Chondrocyte (in vitro differentiated cells): ENCODE measurements around the gene ATXN7L1. TPM values are rescaled to one million over a fixed set of nuclear protein-coding genes. Genes with fewer than 3 reads are reported as not detected.

Experiments
- DNase-seq: peaks from one replicate; pipeline ENCODE4 v3.0.0; 2021; ENCODE audit warnings: mixed read lengths, low spot score
- H3K27ac Mint-ChIP-seq: one replicate; pipeline ENCODE4 v1.8.0; 2021; ENCODE audit warnings: mild to moderate bottlenecking, moderate library complexity, mixed read lengths; ENCODE audit not compliant: unreplicated experiment
- H3K27me3 Mint-ChIP-seq: 2 replicates; pipeline ENCODE4 v1.8.0; 2021; ENCODE audit warnings: low read depth, mixed read lengths
- H3K36me3 Mint-ChIP-seq: 2 replicates; pipeline ENCODE4 v1.8.0; 2021; ENCODE audit warnings: low read depth, mixed read lengths
- H3K4me1 Mint-ChIP-seq: 2 replicates; pipeline ENCODE4 v1.8.0; 2021; ENCODE audit warnings: low read depth, mild to moderate bottlenecking, mixed read lengths
- H3K4me3 Mint-ChIP-seq: one replicate; pipeline ENCODE4 v1.8.0; 2021; ENCODE audit warnings: mild to moderate bottlenecking, moderate library complexity, mixed read lengths; ENCODE audit not compliant: unreplicated experiment
- H3K9me3 Mint-ChIP-seq: 2 replicates; pipeline ENCODE4 v1.8.0; 2021; ENCODE audit warnings: low read depth, mixed read lengths
- CTCF ChIP-seq: fragments of 200-600 bp; sonication (generic); IDR thresholded peaks from 2 replicates; pipeline ENCODE4 v1.5.0; 2021; ENCODE audit warnings: antibody characterized with exemption, mild to moderate bottlenecking, moderate library complexity
- total RNA-seq: library from RNA; stranded (reverse); gene quantifications from 3 replicates; pipeline ENCODE4 v1.2.1, GENCODE V29; 2021

The ATXN7L1 gene
- total RNA-seq, 1 donor from 2014 or later, result 6.4 TPM

- Mint-ChIP-seq H3K36me3 (peaks cover 8% of the 10 kb centered on the region), H3K9me3 (no peaks in the 10 kb centered on the region), H3K27ac (no peak overlapping the region), H3K27me3 (no peaks in the 10 kb centered on the region), H3K4me1 (peaks cover 24% of the 10 kb centered on the region), H3K4me3 (no peak overlapping the region)
- TF ChIP-seq CTCF, result no peak
- DNase-seq, result no peak
Observed at GRCh38 chr7:105811189-105811847, 65.1 kb downstream of the ATXN7L1 start.

GRCh38 chr7:105810556-105810955 is 65.8 kb downstream of the ATXN7L1 start:
- Mint-ChIP-seq H3K27ac (no peak overlapping the region), H3K4me3 (no peak overlapping the region), H3K4me1 (peaks cover 24% of the 10 kb centered on the region), H3K27me3 (no peaks in the 10 kb centered on the region), H3K36me3 (peaks cover 8% of the 10 kb centered on the region), H3K9me3 (no peaks in the 10 kb centered on the region)
- TF ChIP-seq CTCF, result no peak
- no peak for DNase-seq

GRCh38 chr7:105808703-105809590 is 67.5 kb downstream of the ATXN7L1 start:
- DNase-seq, result no peak
- Mint-ChIP-seq H3K36me3 (peaks cover 6% of the 10 kb centered on the region), H3K4me1 (peaks cover 20% of the 10 kb centered on the region), H3K27me3 (no peaks in the 10 kb centered on the region), H3K9me3 (no peaks in the 10 kb centered on the region), H3K27ac (no peak overlapping the region), H3K4me3 (no peak overlapping the region)
- TF ChIP-seq CTCF, result no peak

GRCh38 chr7:105808209-105808608 is 68.2 kb downstream of the ATXN7L1 start:
- H3K36me3 Mint-ChIP-seq, result peaks cover 2% of the 10 kb centered on the region
- TF ChIP-seq CTCF, result no peak
- no peak overlapping the region for H3K4me3 Mint-ChIP-seq
- H3K27me3 Mint-ChIP-seq, result no peaks in the 10 kb centered on the region
- no peak for DNase-seq
- no peak overlapping the region for H3K27ac Mint-ChIP-seq
- H3K4me1 Mint-ChIP-seq, result peaks cover 20% of the 10 kb centered on the region
- no peaks in the 10 kb centered on the region for H3K9me3 Mint-ChIP-seq

DNA sequence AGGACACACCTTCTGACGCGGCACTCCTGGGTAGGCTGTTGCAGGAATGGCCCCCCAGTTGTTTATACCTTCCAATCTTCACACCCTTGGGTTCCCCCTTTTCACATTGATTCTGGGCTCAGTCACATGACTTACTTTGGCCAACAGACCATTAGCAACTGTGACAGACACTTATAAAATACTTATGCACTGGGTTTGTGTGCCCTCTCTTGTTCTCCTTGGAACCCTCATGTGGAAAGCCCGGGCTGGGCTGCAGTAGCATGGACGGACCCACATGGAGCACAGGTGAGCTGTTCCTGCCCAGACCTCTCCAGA is 69.0 kb downstream of the ATXN7L1 start:
- Mint-ChIP-seq H3K4me3 (no peak overlapping the region), H3K9me3 (no peaks in the 10 kb centered on the region), H3K4me1 (peaks cover 26% of the 10 kb centered on the region), H3K27ac (no peak overlapping the region), H3K27me3 (no peaks in the 10 kb centered on the region), H3K36me3 (peaks cover 2% of the 10 kb centered on the region)
- TF ChIP-seq CTCF, result no peak
- no peak for DNase-seq
